Fibroblast of lung (primary cell): ENCODE measurements around the gene FAM72A.
"Not testable (repeated sequence)": the region's sequence is repeated elsewhere in the genome, so short reads cannot be mapped to it uniquely, and the experiment has no call there.

Source experiments
- CTCF ChIP-seq, 2 donors: IDR thresholded peaks in 1 of 2; conservative IDR thresholded peaks in 1 of 2; 1 replicate in 1 of 2; 2 replicates in 1 of 2; pipeline ENCODE4 v1.5.1; 2011 to 2012; ENCODE audit warnings: low read length in 2 of 2, control low read depth in 1 of 2, inconsistent platforms in 1 of 2, low read depth in 1 of 2, mild to moderate bottlenecking in 1 of 2
- EZH2 ChIP-seq: IDR thresholded peaks from 2 replicates; pipeline ENCODE4 v1.5.1; 2012; ENCODE audit warnings: low read length, control low read depth, mild to moderate bottlenecking; ENCODE audit errors: missing control alignments

GRCh38 chr1:206186826-206187225 is 15.8 kb downstream of the FAM72A start:
- TF ChIP-seq CTCF (conservative IDR thresholded peaks at IDR 0.05 in 1 of 2, IDR thresholded peaks at IDR 0.05 in 1 of 2; ENCODE audit: low read depth in 1 of 2, low read length in 2 of 2); EZH2: not testable (repeated sequence)
